IMR-90 (cell line): ENCODE measurements around the gene FALEC. TPM values are rescaled to one million over a fixed set of nuclear protein-coding genes. Genes with fewer than 3 reads are reported as not detected.

Experiments used
- ATAC-seq: fragments of 200-7000 bp; cut with Tn5 transposase; 2 replicates; pipeline ENCODE4 v1.9.1; 2020; ENCODE audit warnings: low read depth, mild to moderate bottlenecking, moderate library complexity
- BruUV-seq: library from RNA; stranded (reverse); fragments of 400-500 nt; replicated peaks from 2 replicates; lab custom pipeline; 2021; lab: Mats Ljungman, UMichigan
- CTCF ChIA-PET: fragments of 300-600 bp; formaldehyde crosslinking; extraction: SDS; loops from one replicate; lab custom pipeline; 2021; ENCODE audit warnings: antibody characterized with exemption; lab: Yijun Ruan, JAX
- POLR2A ChIA-PET: fragments of 300-600 bp; sonication (Branson Sonifier 250); formaldehyde crosslinking; loops from one replicate; lab custom pipeline; 2022; ENCODE audit warnings: antibody characterized with exemption; ENCODE audit not compliant: unreplicated experiment; lab: Charles Lee
- DNase-seq: peaks from one replicate; pipeline ENCODE4 v3.0.0; 2013
- H2AFZ ChIP-seq: replicated peaks from 2 replicates; pipeline ENCODE3; 2013; ENCODE audit warnings: low read length, mild to moderate bottlenecking; ENCODE audit not compliant: poor library complexity
- H2AK5ac ChIP-seq: 2 replicates; pipeline ENCODE4 v1.6.1; 2013; ENCODE audit warnings: low read depth, low read length, inconsistent platforms
- H2AK9ac ChIP-seq: replicated peaks from 2 replicates; pipeline ENCODE3; 2013; ENCODE audit warnings: mild to moderate bottlenecking, low read depth, low read length, moderate library complexity; ENCODE audit not compliant: poor library complexity
- H2BK120ac ChIP-seq: 2 replicates; pipeline ENCODE4 v1.6.1; 2013; ENCODE audit warnings: low read depth, low read length, inconsistent platforms
- H2BK15ac ChIP-seq: 3 replicates; pipeline ENCODE4 v1.6.1; 2013; ENCODE audit warnings: low read depth, low read length, inconsistent platforms
- H2BK20ac ChIP-seq: 2 replicates; pipeline ENCODE4 v1.6.1; 2013; ENCODE audit warnings: low read depth, mild to moderate bottlenecking, inconsistent platforms, low read length, moderate library complexity
- H2BK5ac ChIP-seq: 2 replicates; pipeline ENCODE4 v1.6.1; 2013; ENCODE audit warnings: mild to moderate bottlenecking, low read depth, low read length, inconsistent platforms; ENCODE audit not compliant: poor library complexity, severe bottlenecking
- H3K14ac ChIP-seq: replicated peaks from 2 replicates; pipeline ENCODE4 v1.6.1; 2013; ENCODE audit warnings: low read depth, low read length, inconsistent platforms
- H3K18ac ChIP-seq: 2 replicates; pipeline ENCODE4 v1.6.1; 2013; ENCODE audit warnings: low read depth, low read length, control low read depth
- H3K23ac ChIP-seq: 2 replicates; pipeline ENCODE4 v1.6.1; 2013; ENCODE audit warnings: low read depth, low read length, inconsistent platforms
- H3K27ac ChIP-seq: 2 replicates; pipeline ENCODE4 v1.5.1; 2013; ENCODE audit warnings: mild to moderate bottlenecking, control low read depth, low read length; ENCODE audit not compliant: insufficient read depth
- H3K27me3 ChIP-seq: 2 replicates; pipeline ENCODE4 v1.6.1; 2013; ENCODE audit warnings: low read length; ENCODE audit not compliant: control insufficient read depth, insufficient read depth
- H3K36me3 ChIP-seq: 2 replicates; pipeline ENCODE4 v1.6.1; 2013; ENCODE audit warnings: low read length, mixed read lengths; ENCODE audit not compliant: control insufficient read depth, insufficient read depth
- H3K4ac ChIP-seq: 2 replicates; pipeline ENCODE4 v1.6.1; 2013; ENCODE audit warnings: low read depth, low read length, inconsistent platforms
- H3K4me1 ChIP-seq: 2 replicates; pipeline ENCODE4 v1.6.1; 2013; ENCODE audit warnings: low read length, mixed read lengths; ENCODE audit not compliant: control insufficient read depth, insufficient read depth
- H3K4me2 ChIP-seq: 2 replicates; pipeline ENCODE4 v1.6.1; 2013; ENCODE audit warnings: low read depth, mild to moderate bottlenecking, control low read depth, low read length, moderate library complexity
- H3K4me3 ChIP-seq: 2 replicates; pipeline ENCODE4 v1.5.1; 2013; ENCODE audit warnings: low read depth, mild to moderate bottlenecking, control low read depth, low read length, moderate library complexity; ENCODE audit not compliant: insufficient read depth
- H3K56ac ChIP-seq: 2 replicates; pipeline ENCODE4 v1.6.1; 2013; ENCODE audit warnings: low read length, inconsistent platforms; ENCODE audit not compliant: insufficient read depth; ENCODE audit errors: extremely low read depth
- H3K79me1 ChIP-seq, 2 experiments: 2 replicates each; pipeline ENCODE4 v1.6.1; 2013; ENCODE audit warnings: low read length in 2 of 2, inconsistent platforms in 1 of 2, low read depth in 1 of 2
- H3K9ac ChIP-seq: 2 replicates; pipeline ENCODE4 v1.6.1; 2013; ENCODE audit warnings: low read depth, low read length, control low read depth
- H3K9me1 ChIP-seq: 2 replicates; pipeline ENCODE4 v1.6.1; 2013; ENCODE audit warnings: low read length, inconsistent platforms; ENCODE audit not compliant: insufficient read depth
- H3K9me3 ChIP-seq: 2 replicates; pipeline ENCODE4 v1.6.1; 2013; ENCODE audit warnings: low read length; ENCODE audit not compliant: control insufficient read depth, insufficient read depth
- H4K20me1 ChIP-seq: 2 replicates; pipeline ENCODE4 v1.6.1; 2013; ENCODE audit warnings: low read length, inconsistent platforms; ENCODE audit not compliant: insufficient read depth
- H4K5ac ChIP-seq: 2 replicates; pipeline ENCODE4 v1.6.1; 2013; ENCODE audit warnings: mild to moderate bottlenecking, low read depth, low read length, control low read depth
- H4K8ac ChIP-seq, 2 experiments: 2 replicates each; pipeline ENCODE4 v1.6.1; 2013; ENCODE audit warnings: low read depth in 2 of 2, low read length in 2 of 2, control low read depth in 1 of 2, inconsistent platforms in 1 of 2
- H4K91ac ChIP-seq: 2 replicates; pipeline ENCODE4 v1.6.1; 2013; ENCODE audit warnings: low read depth, low read length, inconsistent platforms; ENCODE audit not compliant: insufficient read depth
- BHLHE40 ChIP-seq: fragments of 150-350 bp; IDR thresholded peaks from 2 replicates; pipeline ENCODE4 v1.6.1; 2016; ENCODE audit warnings: mild to moderate bottlenecking, low read depth, low read length
- CEBPB ChIP-seq: IDR thresholded peaks from 2 replicates; pipeline ENCODE4 v1.6.1; 2012; ENCODE audit warnings: low read depth, low read length, improper control_type of control experiment
- CHD1 ChIP-seq: IDR thresholded peaks from 2 replicates; pipeline ENCODE4 v1.6.1; 2012; ENCODE audit warnings: low read depth, low read length, improper control_type of control experiment
- MAZ ChIP-seq: IDR thresholded peaks from 2 replicates; pipeline ENCODE4 v1.6.1; 2012; ENCODE audit warnings: low read depth, mild to moderate bottlenecking, low read length, improper control_type of control experiment, moderate library complexity, borderline replicate concordance
- RAD21 ChIP-seq: IDR thresholded peaks from 2 replicates; pipeline ENCODE4 v1.6.1; 2012; ENCODE audit warnings: low read length, improper control_type of control experiment
- RFX5 ChIP-seq: IDR thresholded peaks from 2 replicates; pipeline ENCODE4 v1.8.0; 2012; ENCODE audit warnings: low read depth, mild to moderate bottlenecking, low read length, moderate library complexity
- SMC3 ChIP-seq: fragments of 150-350 bp; IDR thresholded peaks from 2 replicates; pipeline ENCODE4 v1.6.1; 2016; ENCODE audit warnings: low read depth, mild to moderate bottlenecking, antibody characterized with exemption, low read length, moderate library complexity
- WGBS, 2 experiments: methylation state at CpG; one replicate each; pipeline versions ENCODE4 v1.1.5 to v1.1.7; 2013; ENCODE audit warnings: missing lambda C conversion rate in 2 of 2; ENCODE audit not compliant: insufficient read length in 1 of 2; ENCODE audit errors: extremely low coverage in 2 of 2; 5-methylcytosine and 5-hydroxymethylcytosine counted together
- dilution Hi-C: fragments of 300-500 bp; cut with HindIII; formaldehyde crosslinking; loops from one replicate; pipeline ENCODE4 v1.14.3; 2018; ENCODE audit warnings: low sequenced_read_pairs; ENCODE audit not compliant: unreplicated experiment
- in situ Hi-C: fragments of 300-500 bp; cut with MboI; formaldehyde crosslinking; loops from 3 replicates; pipeline ENCODE4 v1.14.3; 2019; ENCODE audit warnings: low sequenced_read_pairs, inconsistent platforms, mixed read lengths
- intact Hi-C: fragments of 100-400 bp; cut with micrococcal nuclease; formaldehyde crosslinking; loops from 2 replicates; pipeline ENCODE4 v1.10.0; 2022
- polyA plus RNA-seq, 3 experiments: library from polyadenylated mRNA; depleted of rRNA; stranded (reverse); fragments of >200 nt; gene quantifications; 2 replicates each; pipeline ENCODE4 v1.2.3, GENCODE V29; 2012; ENCODE audit warnings: low replicate concordance in 1 of 3
- total RNA-seq: library from RNA; depleted of rRNA; stranded (reverse); fragments of >200 nt; gene quantifications from 2 replicates; pipeline ENCODE4 v1.2.3, GENCODE V29; 2012

Gene FALEC
- total and polyA plus RNA-seq, 2 of the 4 experiments (the other 2 are of a cell fraction), result not detected

- no peaks in the 10 kb centered on the region for H3K27me3 ChIP-seq
- no peak overlapping the region for H2AK9ac ChIP-seq
- no peak overlapping the region for H3K18ac ChIP-seq
- H3K9me3 ChIP-seq, result no peaks in the 10 kb centered on the region
- 0 out of 2 replicates have a peak, but pooled peaks cover 4% of the 10 kb centered on the region for H3K9me1 ChIP-seq
- dilution Hi-C loops (no loop called here), intact Hi-C loops (no loop called here), in situ Hi-C loops (no loop called here)
- DNase-seq (no peak), ATAC-seq (no peak)
- H4K20me1 ChIP-seq, result no peaks in the 10 kb centered on the region; the same call in 1 of the 2 replicates
- H2BK5ac ChIP-seq, result no peak overlapping the region
- H4K5ac ChIP-seq, result no peak overlapping the region
- no peak overlapping the region for H2AK5ac ChIP-seq
- no peak overlapping the region for H2BK20ac ChIP-seq
- no peaks in the 10 kb centered on the region for H3K4me1 ChIP-seq
- BruUV-seq, result no TSS peak
- no peak overlapping the region for H3K56ac ChIP-seq
- WGBS, 2 experiments, result no CpG with 5 or more reads among the region's 1 CpG
- H3K9ac ChIP-seq, result no peak overlapping the region
- no peak overlapping the region for H3K4me2 ChIP-seq
- no peak overlapping the region for H4K8ac ChIP-seq
- no peak overlapping the region for H2BK120ac ChIP-seq
- H3K4ac ChIP-seq, result no peak overlapping the region
- no peak overlapping the region for H2BK15ac ChIP-seq
- H3K4me3 ChIP-seq, result no peak overlapping the region
- no peak overlapping the region for H3K14ac ChIP-seq
- H4K91ac ChIP-seq, result no peak overlapping the region
- H3K79me1 ChIP-seq, result peaks cover 0 to 3% of the 10 kb centered on the region in 2 experiments; a peak in 2 of 4 replicates
- no peak overlapping the region for H3K27ac ChIP-seq
- CTCF ChIA-PET, result no interaction called here
- TF ChIP-seq CHD1 (no peak), MAZ (no peak), RAD21 (no peak), BHLHE40 (no peak), CEBPB (no peak), RFX5 (no peak), SMC3 (no peak)
- H3K36me3 ChIP-seq, result peaks cover 35% of the 10 kb centered on the region
- POLR2A ChIA-PET, result no interaction called here
- H2AFZ ChIP-seq, result no peak overlapping the region
- no peak overlapping the region for H3K23ac ChIP-seq
These were observed 46.3 kb upstream of the FALEC start for GRCh38 chr1:150469291-150469690.
